SK-N-SH (cell line): ENCODE results near the gene AGMO. TPM values are rescaled to one million over a fixed set of nuclear protein-coding genes. Genes with fewer than 3 reads are reported as not detected.

Experiments
- CTCF ChIA-PET: fragments of 300-600, 350-600 bp; formaldehyde crosslinking; extraction: SDS; loops from one replicate; lab custom pipeline; 2021; lab: Yijun Ruan, JAX
- POLR2A ChIA-PET: fragments of 350-600 bp; sonication (Branson Sonifier 250); formaldehyde crosslinking; extraction: SDS; loops from one replicate; lab custom pipeline; 2020; ENCODE audit warnings: antibody characterized with exemption, inconsistent platforms; lab: Yijun Ruan, JAX
- DNase-seq: peaks from one replicate; pipeline ENCODE4 v3.0.0; 2012
- H2AFZ ChIP-seq: fragments of 200-600 bp; sonication (generic); 2 replicates; pipeline ENCODE4 v1.8.1; 2016; ENCODE audit warnings: antibody characterized with exemption, mild to moderate bottlenecking, low read depth
- H3F3A ChIP-seq: fragments of 200-600 bp; sonication (generic); replicated peaks from 2 replicates; pipeline ENCODE3; 2016; ENCODE audit warnings: antibody characterized with exemption, mild to moderate bottlenecking; ENCODE audit not compliant: insufficient read depth
- H3K27ac ChIP-seq, 2 experiments: fragments of 200-500 bp in 1 of 2; fragments of 200-600 bp in 1 of 2; sonication (Bioruptor generic) in 1 of 2; sonication (generic), shearing (Covaris generic) in 1 of 2; 2 replicates each; pipeline versions ENCODE4 v1.5.1 to v1.6.1; 2014 to 2016; ENCODE audit warnings: low read depth in 2 of 2, inconsistent platforms in 1 of 2, low read length in 1 of 2, mild to moderate bottlenecking in 1 of 2, mixed read lengths in 1 of 2
- H3K27me3 ChIP-seq: fragments of 200-600 bp; sonication (generic), shearing (Covaris generic); 2 replicates; pipeline ENCODE4 v1.6.1; 2016; ENCODE audit warnings: mixed run types; ENCODE audit not compliant: insufficient read depth
- H3K36me3 ChIP-seq, 2 experiments: fragments of 200-500 bp in 1 of 2; fragments of 200-600 bp in 1 of 2; sonication (Bioruptor generic) in 1 of 2; sonication (generic) in 1 of 2; replicated peaks in 1 of 2; 2 replicates each; pipeline versions ENCODE3 to v1.5.1; 2014 to 2016; ENCODE audit warnings: low read length in 1 of 2, mild to moderate bottlenecking in 1 of 2; ENCODE audit not compliant: insufficient read depth in 2 of 2, control insufficient read depth in 1 of 2
- H3K4me1 ChIP-seq, 2 experiments: fragments of 200-500 bp in 1 of 2; fragments of 200-600 bp in 1 of 2; sonication (Bioruptor generic) in 1 of 2; sonication (generic), shearing (Covaris generic) in 1 of 2; 2 replicates each; pipeline versions ENCODE4 v1.5.1 to v1.6.1; 2014 to 2016; ENCODE audit warnings: low read depth in 1 of 2, low read length in 1 of 2, mixed run types in 1 of 2; ENCODE audit not compliant: insufficient read depth in 2 of 2, control insufficient read depth in 1 of 2
- H3K4me2 ChIP-seq: fragments of 200-600 bp; sonication (generic), shearing (Covaris generic); 2 replicates; pipeline ENCODE4 v1.6.1; 2017; ENCODE audit warnings: mixed run types
- H3K4me3 ChIP-seq, 2 experiments: fragments of 200-500 bp in 1 of 2; fragments of 200-600 bp in 1 of 2; sonication (Bioruptor generic) in 1 of 2; sonication (generic), shearing (Covaris generic) in 1 of 2; 2 replicates each; pipeline versions ENCODE4 v1.5.1 to v1.8.1; 2014 to 2016; ENCODE audit warnings: low read depth in 2 of 2, inconsistent platforms in 1 of 2, low read length in 1 of 2, mild to moderate bottlenecking in 1 of 2, mixed read lengths in 1 of 2, moderate library complexity in 1 of 2
- H3K79me2 ChIP-seq: fragments of 200-600 bp; sonication (generic); 2 replicates; pipeline ENCODE4 v1.8.1; 2017; ENCODE audit warnings: mild to moderate bottlenecking; ENCODE audit not compliant: insufficient read depth
- H3K9ac ChIP-seq: fragments of 200-600 bp; sonication (generic); 2 replicates; pipeline ENCODE4 v1.6.1; 2017; ENCODE audit warnings: mixed run types
- H3K9me2 ChIP-seq: fragments of 200-600 bp; sonication (generic); 2 replicates; pipeline ENCODE4 v1.6.1; 2017; ENCODE audit warnings: mixed run types
- H3K9me3 ChIP-seq: fragments of 200-600 bp; sonication (generic); 2 replicates; pipeline ENCODE4 v1.6.1; 2017; ENCODE audit warnings: mixed run types, mild to moderate bottlenecking, moderate library complexity
- H4K20me1 ChIP-seq: fragments of 200-600 bp; sonication (generic); 2 replicates; pipeline ENCODE4 v1.6.1; 2017; ENCODE audit warnings: mild to moderate bottlenecking, mixed run types; ENCODE audit not compliant: insufficient read depth
- EP300 ChIP-seq, 2 experiments: IDR thresholded peaks; 2 replicates each; pipeline versions ENCODE4 v1.4.0 to v1.6.1; 2012; ENCODE audit warnings: borderline replicate concordance in 1 of 2, low read depth in 1 of 2, low read length in 1 of 2
- EZH2phosphoT487 ChIP-seq: fragments of 200-600 bp; sonication (generic); IDR thresholded peaks from 2 replicates; pipeline ENCODE4 v1.6.1; 2017; ENCODE audit warnings: low read depth, mixed run types, mild to moderate bottlenecking, antibody characterized with exemption, moderate library complexity, borderline replicate concordance
- FOSL2 ChIP-seq: IDR thresholded peaks from 2 replicates; pipeline ENCODE4 v1.4.0; 2012; ENCODE audit warnings: low read depth, mild to moderate bottlenecking, moderate library complexity, borderline replicate concordance
- FOXJ3 ChIP-seq: sonication (generic); formaldehyde crosslinking; IDR thresholded peaks from 2 replicates; pipeline ENCODE4 v1.5.1; 2020; ENCODE audit warnings: mild to moderate bottlenecking, missing genetic modification reagents
- GATA2 ChIP-seq: sonication (generic); formaldehyde crosslinking; IDR thresholded peaks from 2 replicates; pipeline ENCODE4 v1.5.0; 2020; ENCODE audit warnings: mild to moderate bottlenecking, missing genetic modification reagents
- MAX ChIP-seq: IDR thresholded peaks from 2 replicates; pipeline ENCODE4 v1.4.0; 2012; ENCODE audit warnings: low read depth
- NFIC ChIP-seq: IDR thresholded peaks from 2 replicates; pipeline ENCODE4 v1.4.0; 2012; ENCODE audit warnings: borderline replicate concordance
- PBX3 ChIP-seq: IDR thresholded peaks from 2 replicates; pipeline ENCODE4; 2012
- POLR2AphosphoS5 ChIP-seq: IDR thresholded peaks from 2 replicates; pipeline ENCODE4 v1.6.1; 2012; ENCODE audit warnings: low read depth, low read length
- REST ChIP-seq: IDR thresholded peaks from 2 replicates; pipeline ENCODE4 v1.6.1; 2012; ENCODE audit warnings: mild to moderate bottlenecking, low read depth, low read length, moderate library complexity
- RFX5 ChIP-seq: IDR thresholded peaks from 2 replicates; pipeline ENCODE4 v1.6.1; 2012; ENCODE audit warnings: mild to moderate bottlenecking, improper control_type of control experiment, low read length
- TAF1 ChIP-seq: IDR thresholded peaks from 2 replicates; pipeline ENCODE4 v1.6.1; 2012; ENCODE audit warnings: low read depth, mild to moderate bottlenecking, low read length, moderate library complexity, borderline replicate concordance
- TCF12 ChIP-seq: IDR thresholded peaks from 2 replicates; pipeline ENCODE4 v1.4.0; 2012
- TEAD4 ChIP-seq: IDR thresholded peaks from 2 replicates; pipeline ENCODE4 v1.4.0; 2012; ENCODE audit warnings: mild to moderate bottlenecking, borderline replicate concordance; ENCODE audit not compliant: insufficient read depth
- USF1 ChIP-seq: IDR thresholded peaks from 2 replicates; pipeline ENCODE4 v1.4.0; 2012; ENCODE audit warnings: low read depth, borderline replicate concordance
- USF2 ChIP-seq: fragments of 150-350 bp; IDR thresholded peaks from 2 replicates; pipeline ENCODE4 v1.6.1; 2017; ENCODE audit warnings: antibody characterized with exemption, low read length, low read depth, borderline replicate concordance
- YY1 ChIP-seq: IDR thresholded peaks from 2 replicates; pipeline ENCODE4 v1.4.0; 2012; ENCODE audit warnings: low read depth, mild to moderate bottlenecking
- WGBS: methylation state at CpG from one replicate; pipeline ENCODE4 v1.1.6; 2017; ENCODE audit warnings: low lambda C conversion rate; 5-methylcytosine and 5-hydroxymethylcytosine counted together
- polyA plus RNA-seq, 3 experiments: library from polyadenylated mRNA; depleted of rRNA; stranded (reverse); fragments of >200 nt; gene quantifications; 2 replicates each; pipeline ENCODE4 v1.2.3, GENCODE V29; 2012

Gene AGMO
- polyA plus RNA-seq, 1 of the 3 experiments (the other 2 are of a cell fraction): 0.05 TPM

GRCh38 chr7:15498465-15498864 lies 63.4 kb downstream of the AGMO start (continued):
- TF ChIP-seq EP300 (IDR thresholded peaks at IDR 0.05; ENCODE audit: borderline replicate concordance in 1 of 2, low read depth in 1 of 2, low read length in 1 of 2) (peak in 1 of 2 experiments; percentile 51; a peak in 1 of 4 replicates), FOXJ3 (CRISPR knock-in tag) (no peak)
- TF ChIP-seq, all 33 proteins: peak for 4

GRCh38 chr7:15495170-15495569 lies 66.6 kb downstream of the AGMO start:
- TF ChIP-seq TCF12: peak; percentile 71
- TF ChIP-seq TAF1: no peak
- TF ChIP-seq POLR2AphosphoS5: 0 out of 2 replicates have a peak, but pooled peaks have one; percentile 19
- no peak for TF ChIP-seq RFX5
- TF ChIP-seq YY1: no peak
- peak; percentile 11; the same call in 1 of the 2 replicates for TF ChIP-seq FOSL2
- no peak for TF ChIP-seq USF2
- peak; percentile 72 for TF ChIP-seq NFIC
- Histone ChIP-seq H3K9me2 (no peaks in the 10 kb centered on the region), H3K9ac (no peak overlapping the region), H3K36me3 (no peaks in the 10 kb centered on the region), H3K27ac (no peak overlapping the region), H4K20me1 (no peaks in the 10 kb centered on the region), H3K9me3 (no peaks in the 10 kb centered on the region), H2AFZ (no peak overlapping the region), H3K79me2 (no peaks in the 10 kb centered on the region), H3K4me3 (no peak overlapping the region), H3K4me1 (no peaks in the 10 kb centered on the region; a peak in 2 of 4 replicates), H3K4me2 (no peak overlapping the region), H3K27me3 (no peaks in the 10 kb centered on the region), H3F3A (no peaks in the 10 kb centered on the region)
- WGBS: 13% methylated on average over 2 of the region's 2 CpGs
- CTCF ChIA-PET: interaction anchor here (0.6 to 0.9 kb wide), 3 partner anchors 10 to 980 kb away, joined by 3 read pairs; no protein-coding TSS in a partner anchor
- peak; percentile 45 for DNase-seq
- POLR2A ChIA-PET: no interaction called here

GRCh38 chr7:15494711-15495110 lies 67.1 kb downstream of the AGMO start:
- H3K27me3 ChIP-seq: no peaks in the 10 kb centered on the region
- H3K4me3 ChIP-seq: no peak overlapping the region
- no peaks in the 10 kb centered on the region; a peak in 2 of 4 replicates for H3K4me1 ChIP-seq
- no peaks in the 10 kb centered on the region for H3K79me2 ChIP-seq
- no peaks in the 10 kb centered on the region for H3F3A ChIP-seq
- ChIA-PET POLR2A (no interaction called here), CTCF (interaction anchor here (0.8 to 1.3 kb wide), 2 partner anchors 51 to 226 kb away, joined by 3 read pairs; no protein-coding TSS in a partner anchor)
- no peak overlapping the region for H3K4me2 ChIP-seq
- no peak overlapping the region for H3K27ac ChIP-seq
- no peak for TF ChIP-seq YY1
- no peak for TF ChIP-seq PBX3
- TF ChIP-seq GATA2 (CRISPR knock-in tag): no peak
- TF ChIP-seq EZH2phosphoT487: no peak
- TF ChIP-seq TEAD4: no peak
- TF ChIP-seq NFIC: no peak
- no peak for TF ChIP-seq FOXJ3 (CRISPR knock-in tag)
- TF ChIP-seq TAF1: no peak
- no peak for TF ChIP-seq USF1
- no peak for TF ChIP-seq MAX
- no peak for TF ChIP-seq REST
- no peak for TF ChIP-seq FOSL2
- H3K9me3 ChIP-seq: no peaks in the 10 kb centered on the region
- no peak overlapping the region for H3K9ac ChIP-seq
- H2AFZ ChIP-seq: no peak overlapping the region
- no peak for DNase-seq
- H4K20me1 ChIP-seq: no peaks in the 10 kb centered on the region
- H3K36me3 ChIP-seq: no peaks in the 10 kb centered on the region
- 28% methylated on average over 2 of the region's 2 CpGs for WGBS
- H3K9me2 ChIP-seq: no peaks in the 10 kb centered on the region
